RWPE2 (cell line): ENCODE data around the gene SMTN.
A peak's percentile ranks its signal among the peaks of the same experiment; 100 is the strongest.

Source experiments
- ATAC-seq: fragments of 200-7000 bp; cut with Tn5 transposase; 3 replicates; pipeline ENCODE4 v1.9.1; 2021; ENCODE audit warnings: low read depth
- DNase-seq: peaks from one replicate; pipeline ENCODE4 v3.0.0-alpha.2; 2020; ENCODE audit warnings: low spot score
- H3K27ac ChIP-seq: fragments of 450-650 bp; 2 replicates; pipeline ENCODE4 v1.5.1; 2017; ENCODE audit warnings: mild to moderate bottlenecking; ENCODE audit not compliant: poor library complexity, severe bottlenecking
- H3K27me3 ChIP-seq: fragments of 250-450 bp; sonication (Bioruptor Pico); 2 replicates; pipeline ENCODE4 v1.5.1; 2021; ENCODE audit warnings: mild to moderate bottlenecking, moderate library complexity; ENCODE audit not compliant: insufficient read depth, poor library complexity, severe bottlenecking
- H3K36me3 ChIP-seq: fragments of 250-450 bp; sonication (Bioruptor Pico); 2 replicates; pipeline ENCODE4 v1.5.1; 2020; ENCODE audit warnings: low read depth, mild to moderate bottlenecking, moderate library complexity
- H3K4me1 ChIP-seq: fragments of 250-450 bp; sonication (Bioruptor Pico); 2 replicates; pipeline ENCODE4 v1.5.1; 2021; ENCODE audit warnings: mild to moderate bottlenecking, moderate library complexity; ENCODE audit not compliant: insufficient read depth, poor library complexity, severe bottlenecking
- H3K4me3 ChIP-seq: fragments of 250-450 bp; sonication (Bioruptor Pico); 2 replicates; pipeline ENCODE4 v1.5.1; 2021; ENCODE audit warnings: mild to moderate bottlenecking, moderate library complexity; ENCODE audit not compliant: severe bottlenecking
- H3K9me3 ChIP-seq: fragments of 250-450 bp; sonication (Bioruptor Pico); 2 replicates; pipeline ENCODE4 v1.5.1; 2021; ENCODE audit warnings: mild to moderate bottlenecking, moderate library complexity; ENCODE audit not compliant: severe bottlenecking
- TF ChIP-seq, protein P1 (sequence below): fragments of 450-650 bp; IDR thresholded peaks from one replicate; pipeline ENCODE4 v1.5.1; 2017; ENCODE audit warnings: mild to moderate bottlenecking, moderate library complexity; ENCODE audit not compliant: poor library complexity, severe bottlenecking

Gene SMTN

DNA sequence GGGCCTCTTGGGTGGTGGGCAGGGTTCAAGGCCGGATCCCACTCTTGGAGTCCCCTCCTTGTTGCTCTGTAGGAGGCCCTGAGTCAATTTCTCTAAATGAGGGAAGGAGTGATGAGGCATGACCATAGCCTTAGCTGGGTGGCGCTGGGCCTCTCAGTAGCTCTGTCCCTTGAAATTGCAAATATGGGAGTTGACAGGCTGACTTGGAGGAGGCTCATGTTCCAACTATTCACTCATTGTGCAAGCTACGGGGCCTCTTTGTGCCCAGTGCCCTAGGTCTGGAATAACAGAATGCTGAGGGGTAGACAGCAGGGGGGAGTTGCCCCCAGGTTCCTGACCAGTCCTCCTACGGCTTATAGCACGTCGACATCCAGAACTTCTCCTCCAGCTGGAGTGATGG, 18.3 kb downstream of the SMTN start:
- no peaks in the 10 kb centered on the region for H3K4me1 ChIP-seq
- H3K27ac ChIP-seq = no peak overlapping the region
- TF ChIP-seq, protein P1, sequence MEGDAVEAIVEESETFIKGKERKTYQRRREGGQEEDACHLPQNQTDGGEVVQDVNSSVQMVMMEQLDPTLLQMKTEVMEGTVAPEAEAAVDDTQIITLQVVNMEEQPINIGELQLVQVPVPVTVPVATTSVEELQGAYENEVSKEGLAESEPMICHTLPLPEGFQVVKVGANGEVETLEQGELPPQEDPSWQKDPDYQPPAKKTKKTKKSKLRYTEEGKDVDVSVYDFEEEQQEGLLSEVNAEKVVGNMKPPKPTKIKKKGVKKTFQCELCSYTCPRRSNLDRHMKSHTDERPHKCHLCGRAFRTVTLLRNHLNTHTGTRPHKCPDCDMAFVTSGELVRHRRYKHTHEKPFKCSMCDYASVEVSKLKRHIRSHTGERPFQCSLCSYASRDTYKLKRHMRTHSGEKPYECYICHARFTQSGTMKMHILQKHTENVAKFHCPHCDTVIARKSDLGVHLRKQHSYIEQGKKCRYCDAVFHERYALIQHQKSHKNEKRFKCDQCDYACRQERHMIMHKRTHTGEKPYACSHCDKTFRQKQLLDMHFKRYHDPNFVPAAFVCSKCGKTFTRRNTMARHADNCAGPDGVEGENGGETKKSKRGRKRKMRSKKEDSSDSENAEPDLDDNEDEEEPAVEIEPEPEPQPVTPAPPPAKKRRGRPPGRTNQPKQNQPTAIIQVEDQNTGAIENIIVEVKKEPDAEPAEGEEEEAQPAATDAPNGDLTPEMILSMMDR = no peak
- H3K27me3 ChIP-seq = no peaks in the 10 kb centered on the region
- ATAC-seq (no peak), DNase-seq (no peak)
- peaks cover 82% of the 10 kb centered on the region for H3K36me3 ChIP-seq
- H3K9me3 ChIP-seq = no peaks in the 10 kb centered on the region
- no peak overlapping the region for H3K4me3 ChIP-seq

DNA sequence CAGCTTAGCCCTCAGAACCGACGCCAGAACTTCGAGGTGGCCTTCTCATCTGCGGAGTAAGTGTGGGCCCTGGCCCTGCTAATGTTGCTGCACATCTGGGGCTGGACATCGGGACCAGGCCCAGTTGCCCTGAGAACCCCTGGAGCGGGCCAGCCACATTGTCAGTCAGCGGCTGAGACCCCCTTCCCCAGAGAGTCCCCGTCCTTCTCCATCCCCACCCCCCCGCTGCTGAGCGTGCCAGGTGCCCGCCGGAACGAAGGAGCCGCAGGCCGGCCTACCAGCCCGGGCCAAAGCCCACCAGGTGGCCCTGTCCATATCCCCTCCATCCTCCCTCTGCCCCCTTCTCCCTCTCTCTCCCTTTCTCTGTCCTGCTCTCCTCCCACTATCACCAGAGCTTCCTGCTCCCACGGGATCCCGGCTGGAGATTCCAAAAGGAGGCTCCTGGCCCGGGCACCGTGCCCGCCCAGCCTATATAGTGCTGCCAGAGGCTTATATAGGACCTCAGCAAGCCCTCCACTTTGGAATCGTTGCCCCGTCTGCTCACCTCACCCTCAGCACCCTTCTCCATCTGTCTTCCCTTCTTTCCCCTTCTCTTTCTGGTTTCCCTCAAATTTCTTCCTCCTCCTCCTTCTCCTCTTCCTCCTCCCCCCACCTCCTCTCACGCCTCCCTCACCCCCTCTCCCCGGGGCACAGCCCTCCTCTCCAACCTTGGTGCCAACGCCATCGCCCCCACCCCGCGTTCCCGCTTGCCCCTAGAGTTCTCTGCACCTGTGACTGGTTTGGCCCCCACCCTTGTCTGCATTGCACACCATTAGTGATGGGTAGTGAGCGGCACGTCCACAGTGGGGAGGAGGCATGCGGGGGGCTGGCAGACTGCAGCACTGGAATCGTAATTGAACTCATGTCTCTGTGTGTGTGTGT, 19.0 kb downstream of the SMTN start:
- peaks cover 74% of the 10 kb centered on the region for H3K36me3 ChIP-seq
- no peak overlapping the region for H3K27ac ChIP-seq

DNA sequence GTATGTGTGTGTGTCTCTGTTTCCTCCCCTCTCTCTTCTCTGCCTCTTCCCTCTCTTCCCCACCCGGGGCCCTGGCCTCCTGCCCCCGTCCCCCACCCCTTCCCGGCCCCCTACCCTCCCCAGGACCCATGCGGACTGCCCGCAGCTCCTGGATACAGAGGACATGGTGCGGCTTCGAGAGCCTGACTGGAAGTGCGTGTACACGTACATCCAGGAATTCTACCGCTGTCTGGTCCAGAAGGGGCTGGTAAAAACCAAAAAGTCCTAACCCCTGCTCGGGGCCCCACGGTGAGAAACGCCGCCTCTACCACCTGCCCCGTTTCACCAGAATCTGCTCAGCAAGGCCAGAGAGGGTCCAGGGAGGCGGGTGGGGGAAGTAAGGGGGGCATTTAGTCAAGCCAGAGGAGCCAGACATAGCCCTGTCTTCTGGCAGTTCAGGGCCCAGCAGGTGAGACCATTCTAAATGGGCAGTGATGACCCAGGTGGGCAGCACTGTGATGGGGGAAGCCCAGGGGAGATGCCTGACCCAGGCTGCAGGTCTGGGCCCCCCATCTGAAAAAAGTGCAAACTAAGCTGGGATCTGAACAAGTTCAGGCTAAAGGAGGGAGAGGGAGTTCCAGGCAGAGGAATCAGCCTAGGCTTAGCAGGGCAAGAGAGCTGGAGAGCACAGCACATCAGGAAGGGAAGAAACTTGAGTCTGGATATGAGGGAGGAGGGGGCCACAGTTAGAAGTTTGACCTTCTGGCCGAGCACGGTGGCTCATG, 19.8 kb downstream of the SMTN start:
- no peaks in the 10 kb centered on the region for H3K9me3 ChIP-seq
- ATAC-seq (no peak), DNase-seq (no peak)
- TF ChIP-seq, protein P1 = no peak
- H3K27me3 ChIP-seq = no peaks in the 10 kb centered on the region
- H3K4me3 ChIP-seq = no peak overlapping the region
- no peaks in the 10 kb centered on the region for H3K4me1 ChIP-seq
- no peak overlapping the region for H3K27ac ChIP-seq
- peaks cover 66% of the 10 kb centered on the region for H3K36me3 ChIP-seq

More for the DNA sequence above, 19.0 kb downstream of the SMTN start:
- TF ChIP-seq, protein P1 = no peak
- H3K4me3 ChIP-seq = no peak overlapping the region
- no peaks in the 10 kb centered on the region for H3K4me1 ChIP-seq
- ATAC-seq (no peak), DNase-seq (peak; percentile 59)
- H3K27me3 ChIP-seq = no peaks in the 10 kb centered on the region
- no peaks in the 10 kb centered on the region for H3K9me3 ChIP-seq

DNA sequence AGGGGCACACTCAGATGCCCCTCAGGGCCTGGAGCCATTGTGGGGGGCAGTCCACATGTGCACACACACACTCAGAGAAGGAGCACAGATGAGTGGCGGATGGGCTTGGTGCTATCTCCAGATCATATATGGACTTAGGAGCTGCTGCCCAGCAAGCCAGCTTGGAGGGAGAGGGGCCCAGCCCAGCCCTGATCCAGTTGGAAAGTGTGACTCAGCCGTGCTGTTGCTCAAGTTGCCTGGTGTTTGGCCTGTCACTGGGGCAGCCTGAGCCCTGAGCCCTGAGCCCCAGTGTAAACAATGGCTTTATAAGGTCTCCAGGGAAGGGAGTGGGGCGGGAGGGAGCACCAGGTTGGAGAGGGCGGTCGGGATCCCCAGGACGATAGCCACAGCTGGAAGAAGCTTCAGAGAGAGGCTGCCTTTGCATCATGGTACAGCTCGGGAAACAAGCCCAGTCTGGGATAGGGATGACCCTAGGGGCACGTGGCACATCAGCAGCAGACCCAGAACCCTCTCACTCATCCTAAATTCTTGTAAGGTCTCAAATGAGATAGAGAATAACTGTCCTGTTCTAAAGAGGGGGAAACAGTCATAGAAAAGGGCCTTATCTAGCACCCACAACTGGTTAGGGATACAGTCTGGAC, 21.4 kb downstream of the SMTN start:
- Histone ChIP-seq H3K9me3 (no peaks in the 10 kb centered on the region), H3K27me3 (no peaks in the 10 kb centered on the region), H3K4me1 (no peaks in the 10 kb centered on the region), H3K4me3 (no peak overlapping the region), H3K27ac (no peak overlapping the region), H3K36me3 (peaks cover 50% of the 10 kb centered on the region)
- ATAC-seq (peak; percentile 64), DNase-seq (peak; percentile 73)
- TF ChIP-seq, protein P1 = no peak
